Cortex of kidney (tissue), 1 donor: ENCODE measurements around the gene SH2D1B.

Source experiments
- DNase-seq: peaks from one replicate; lab custom pipeline; 2025; lab: John Stamatoyannopoulos, UW

The SH2D1B gene

DNA sequence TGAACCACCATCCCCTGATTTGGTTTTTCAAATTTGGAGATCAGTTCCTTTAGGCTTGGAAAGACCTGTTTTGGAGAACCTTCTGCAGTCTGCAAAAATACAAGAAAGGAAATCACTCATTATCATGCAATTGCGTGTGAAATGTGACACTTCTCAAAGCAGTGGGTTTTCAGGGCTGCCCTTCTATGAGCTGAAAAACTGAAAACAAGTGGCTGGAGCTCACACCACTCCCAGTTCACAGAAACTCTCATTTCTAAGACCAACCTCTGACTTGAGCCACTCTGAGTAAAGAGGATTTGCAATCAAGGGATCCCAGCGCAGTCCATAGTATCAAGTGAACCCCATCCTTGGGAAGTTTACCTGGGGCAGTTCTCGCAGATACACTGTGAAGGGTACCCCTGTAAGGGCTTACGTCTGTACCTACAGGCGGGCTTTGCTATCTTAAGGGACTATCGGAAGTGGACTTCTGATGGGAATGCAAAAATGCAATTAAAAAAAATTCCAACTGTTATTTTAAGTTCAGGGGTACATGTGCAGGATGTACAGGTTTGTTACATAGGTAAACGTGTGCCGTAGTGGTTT is 12.8 kb downstream of the SH2D1B start:
- no peak for DNase-seq

DNA sequence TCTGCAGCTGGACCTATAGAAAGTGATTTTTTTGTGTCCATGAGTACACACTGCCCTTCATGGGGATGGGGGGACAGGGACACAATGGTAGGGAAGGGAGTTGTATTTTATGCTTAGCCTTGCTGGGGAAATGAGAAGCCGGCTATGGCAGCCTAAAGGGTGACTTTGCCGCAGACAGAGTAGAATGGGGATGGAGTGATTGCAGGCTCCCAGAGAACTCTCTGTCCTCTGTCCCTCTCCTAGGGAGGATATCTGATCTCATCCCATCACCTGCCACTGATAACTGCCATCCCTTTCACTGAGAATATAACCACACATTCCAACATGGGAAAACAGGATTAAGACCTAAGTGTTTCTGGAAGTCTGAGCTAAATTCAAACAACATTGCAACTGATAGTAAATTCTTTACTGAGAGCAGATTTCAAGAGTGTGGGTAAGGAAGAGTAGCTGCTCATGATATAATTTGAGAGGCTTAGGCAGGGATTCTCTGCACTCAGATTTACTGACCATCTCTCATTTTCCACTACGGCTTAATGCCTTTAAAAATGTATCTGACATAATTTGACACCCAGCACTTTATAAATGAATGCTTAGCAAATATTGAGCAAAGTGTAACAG is 13.9 kb downstream of the SH2D1B start:
- DNase-seq: no peak

DNA sequence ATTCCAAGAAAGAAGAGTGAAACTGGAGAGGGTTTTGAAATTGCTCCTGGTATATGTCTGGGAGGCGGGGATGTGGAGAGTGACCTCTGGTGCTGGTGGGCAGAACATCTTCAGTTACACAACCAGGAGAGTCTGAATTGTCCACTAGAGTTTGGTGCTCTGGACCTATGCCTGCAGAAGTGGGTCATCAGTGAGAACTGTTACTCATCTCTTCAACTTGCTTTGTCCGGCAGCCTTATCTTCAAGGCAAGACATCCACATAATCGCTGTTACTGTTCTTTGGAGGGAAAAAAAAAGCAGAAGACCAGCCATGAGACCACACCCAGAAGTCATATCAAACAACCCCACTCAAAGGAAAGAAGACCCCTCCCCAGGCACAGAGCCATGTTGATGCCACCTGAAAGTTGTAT is 14.9 kb downstream of the SH2D1B start:
- DNase-seq: no peak

DNA sequence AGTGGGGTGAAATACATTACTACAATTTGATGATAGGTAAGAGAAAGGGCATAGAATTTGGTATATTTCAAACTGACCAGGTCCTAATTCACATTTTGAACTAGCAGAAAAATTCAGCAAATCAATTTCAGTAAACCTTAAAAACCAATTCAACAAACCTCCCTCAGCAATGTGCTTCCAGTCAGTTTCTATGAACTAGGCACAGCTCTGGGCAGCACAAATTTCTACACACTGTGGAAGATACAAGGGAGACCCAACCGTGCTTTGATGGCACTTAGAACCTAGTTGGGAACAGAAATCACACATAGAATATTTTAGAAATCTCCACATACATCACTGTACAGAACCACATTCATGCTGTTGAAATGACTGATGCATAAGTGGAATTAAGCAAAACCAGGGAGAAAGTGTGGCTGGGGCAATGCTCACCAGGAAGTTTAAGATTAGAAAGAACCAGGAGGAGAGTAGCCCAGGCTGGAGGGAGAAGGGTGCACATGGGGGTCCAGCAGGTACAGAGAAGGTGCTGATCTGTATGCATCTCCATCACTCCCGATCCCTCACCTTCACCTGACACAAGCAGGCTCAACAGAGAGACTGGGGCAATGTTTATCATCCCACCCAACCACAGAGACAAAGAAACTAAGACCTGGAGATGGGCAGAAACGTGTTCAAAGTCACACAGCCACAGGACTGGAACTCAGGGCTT is 15.6 kb downstream of the SH2D1B start:
- no peak for DNase-seq

DNA sequence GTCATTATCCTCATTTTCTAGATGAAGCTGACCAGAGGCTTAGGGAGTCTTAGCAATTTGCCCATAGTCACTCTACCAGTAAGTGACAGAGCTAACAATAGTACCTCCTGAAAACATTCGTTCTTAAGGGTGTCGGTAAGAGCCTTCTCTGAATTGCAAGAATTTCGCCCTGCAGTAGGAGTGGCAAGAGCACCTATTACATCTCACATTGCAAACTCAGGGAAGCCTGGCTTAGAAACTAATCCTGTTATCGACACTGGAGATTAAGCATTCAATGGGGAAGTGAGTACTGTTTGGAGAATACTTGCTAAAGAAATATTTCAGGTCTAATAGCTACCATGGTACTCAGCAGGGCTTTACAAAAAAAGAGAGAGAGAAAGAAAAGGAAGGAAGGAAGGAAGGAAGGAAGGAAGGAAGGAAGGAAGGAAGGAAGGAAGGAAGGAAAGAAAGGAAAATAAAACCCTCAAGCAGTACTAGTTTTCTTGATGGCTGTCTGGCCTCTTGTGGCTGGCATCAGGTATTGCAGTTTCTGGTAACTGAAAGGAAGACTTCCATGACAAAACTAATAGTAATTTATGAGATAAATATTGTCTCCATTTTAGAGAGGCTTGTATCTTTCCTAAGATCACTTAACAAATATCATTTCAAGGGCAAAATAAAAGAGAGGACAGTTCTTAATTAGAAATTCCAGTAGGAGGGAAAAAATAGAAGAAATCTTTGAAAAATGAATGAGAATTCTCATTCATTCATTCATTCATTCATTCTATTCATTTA is 20.0 kb downstream of the SH2D1B start:
- no peak for DNase-seq

DNA sequence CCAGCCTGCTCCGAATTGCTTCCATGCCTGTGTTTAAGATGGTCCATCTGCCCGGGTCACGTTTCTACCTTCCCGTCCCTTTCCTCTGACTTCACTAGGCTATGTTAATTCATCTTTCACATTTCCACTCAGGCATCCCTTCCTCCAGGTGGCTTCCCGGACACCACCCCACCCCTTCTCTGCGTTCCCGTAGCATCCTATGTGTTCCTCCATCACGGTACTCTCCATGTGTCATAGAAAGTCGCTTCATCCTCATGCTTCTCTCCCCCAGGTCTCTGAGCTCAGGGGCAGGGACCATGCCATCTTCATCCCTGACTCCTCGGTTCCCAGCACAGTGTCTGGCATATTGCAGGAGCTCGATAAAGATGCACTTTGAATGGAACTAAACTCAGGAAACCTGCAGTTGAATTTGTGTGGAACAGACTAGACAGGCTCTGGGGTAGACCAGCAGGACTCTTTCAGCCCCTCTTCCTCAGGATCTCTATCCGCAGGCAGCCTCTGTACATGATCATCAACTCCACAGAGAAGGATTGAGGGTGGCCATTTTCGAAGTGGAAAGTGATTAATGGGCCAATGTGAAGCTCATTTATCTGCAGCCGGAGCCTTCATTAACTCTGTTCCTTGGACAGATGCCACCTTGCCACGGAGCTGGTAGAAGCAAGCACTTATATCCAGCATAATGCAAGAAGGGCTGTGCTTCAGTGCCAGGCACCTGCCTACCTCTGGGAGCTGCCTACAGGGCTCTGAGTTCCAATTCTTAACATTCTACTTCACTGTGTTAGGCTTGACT is 21.3 kb downstream of the SH2D1B start:
- no peak for DNase-seq

DNA sequence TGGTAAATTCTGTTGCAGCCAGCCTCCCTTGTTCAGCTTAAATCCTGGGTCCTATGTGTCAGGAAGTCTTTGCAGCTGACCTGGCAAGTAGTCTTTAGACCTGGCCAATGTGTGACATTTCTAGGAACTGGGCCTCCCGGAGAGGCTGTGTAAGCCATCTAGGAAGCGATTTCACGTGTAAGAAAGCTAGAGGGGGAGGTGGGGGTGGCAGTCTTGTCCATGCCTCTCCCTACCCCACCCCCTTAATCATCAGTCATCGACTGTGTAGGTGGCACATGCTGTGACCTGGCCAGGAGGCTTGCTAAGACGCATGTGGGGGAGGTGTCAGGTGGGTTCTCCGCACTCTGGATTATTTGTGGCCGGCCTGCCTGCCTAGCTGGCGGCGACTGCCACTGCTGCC is 22.0 kb downstream of the SH2D1B start:
- no peak for DNase-seq

DNA sequence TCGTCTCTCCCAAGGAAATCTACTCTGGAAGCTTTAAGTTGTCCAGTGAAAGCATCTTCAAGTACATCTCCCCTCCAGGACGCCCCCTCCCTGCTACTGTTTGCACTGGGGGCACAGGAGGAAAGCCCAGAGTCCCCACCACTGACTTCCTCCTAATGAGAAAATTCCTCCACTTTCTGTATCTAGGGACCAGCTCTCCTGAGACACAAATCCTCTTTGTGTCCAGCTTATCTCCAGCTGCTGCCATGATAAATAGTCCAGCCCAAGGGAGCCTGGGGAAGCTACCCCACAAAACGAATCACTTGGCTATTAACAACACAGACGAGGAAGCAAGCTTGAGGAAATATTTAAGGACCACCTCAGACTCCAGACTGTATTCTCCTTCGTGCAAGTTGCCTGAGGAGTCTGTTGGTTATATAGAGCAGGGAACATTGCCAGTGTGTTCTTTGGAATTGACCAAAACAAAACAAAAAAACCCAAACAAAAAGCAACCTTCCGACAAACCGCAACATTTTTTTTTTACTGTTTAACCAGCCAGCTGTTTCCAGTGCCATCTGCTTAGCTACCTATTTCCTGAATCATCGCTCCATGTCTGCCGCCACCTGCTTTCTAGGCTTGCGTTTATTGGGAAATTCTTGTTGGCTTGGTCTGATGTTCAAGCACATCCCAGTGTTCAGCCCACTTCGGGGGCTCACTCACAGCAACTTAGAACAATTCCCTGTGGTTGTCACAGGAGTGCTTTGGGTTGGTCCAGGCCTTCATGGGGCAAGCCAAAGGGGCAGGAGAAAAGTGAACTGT is 22.7 kb downstream of the SH2D1B start:
- no peak for DNase-seq

DNA sequence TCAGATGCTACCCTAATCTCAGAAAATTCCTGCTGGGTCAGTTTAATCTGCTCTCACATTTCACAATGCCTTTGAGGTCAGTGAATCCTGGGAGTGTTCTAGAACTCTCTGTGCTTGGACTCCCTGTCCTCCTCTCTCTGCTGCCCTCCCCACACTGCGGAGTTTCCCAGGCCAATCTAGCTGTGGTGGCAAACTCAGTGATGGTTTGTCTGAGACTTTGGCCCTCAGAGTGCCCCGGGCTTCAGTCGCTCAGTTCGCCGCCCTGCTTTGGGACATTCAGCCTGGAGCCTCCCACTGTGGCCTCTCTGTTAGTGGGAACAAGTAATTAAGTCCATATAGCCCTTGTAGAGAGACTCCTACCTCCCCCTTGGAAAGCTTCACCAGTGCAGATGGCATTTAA is 23.3 kb downstream of the SH2D1B start:
- DNase-seq: no peak

DNA sequence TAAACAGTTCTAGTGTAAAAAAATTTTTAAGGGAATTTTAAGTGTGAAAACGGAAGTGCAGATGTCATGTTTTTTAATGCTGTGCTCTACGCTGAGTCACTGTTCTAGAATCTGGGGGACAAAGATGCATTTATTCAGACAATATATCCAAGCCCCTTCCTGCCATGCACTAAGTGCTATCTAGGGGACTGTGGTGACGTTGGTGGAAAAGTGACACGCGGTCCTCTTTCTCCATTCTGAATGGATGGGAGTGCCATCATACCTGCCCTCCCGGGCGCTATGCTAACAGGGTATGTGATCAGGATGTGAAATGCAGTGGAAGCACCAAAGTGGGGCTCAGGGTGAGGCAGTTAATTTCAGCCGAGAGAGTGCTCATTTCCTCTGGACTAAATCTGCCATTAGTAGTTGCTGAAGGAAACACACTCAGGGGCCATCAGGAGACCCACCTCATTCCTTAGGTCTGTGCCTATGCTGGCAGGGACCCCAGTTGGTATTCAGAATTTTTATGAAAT is 23.8 kb downstream of the SH2D1B start:
- no peak for DNase-seq

DNA sequence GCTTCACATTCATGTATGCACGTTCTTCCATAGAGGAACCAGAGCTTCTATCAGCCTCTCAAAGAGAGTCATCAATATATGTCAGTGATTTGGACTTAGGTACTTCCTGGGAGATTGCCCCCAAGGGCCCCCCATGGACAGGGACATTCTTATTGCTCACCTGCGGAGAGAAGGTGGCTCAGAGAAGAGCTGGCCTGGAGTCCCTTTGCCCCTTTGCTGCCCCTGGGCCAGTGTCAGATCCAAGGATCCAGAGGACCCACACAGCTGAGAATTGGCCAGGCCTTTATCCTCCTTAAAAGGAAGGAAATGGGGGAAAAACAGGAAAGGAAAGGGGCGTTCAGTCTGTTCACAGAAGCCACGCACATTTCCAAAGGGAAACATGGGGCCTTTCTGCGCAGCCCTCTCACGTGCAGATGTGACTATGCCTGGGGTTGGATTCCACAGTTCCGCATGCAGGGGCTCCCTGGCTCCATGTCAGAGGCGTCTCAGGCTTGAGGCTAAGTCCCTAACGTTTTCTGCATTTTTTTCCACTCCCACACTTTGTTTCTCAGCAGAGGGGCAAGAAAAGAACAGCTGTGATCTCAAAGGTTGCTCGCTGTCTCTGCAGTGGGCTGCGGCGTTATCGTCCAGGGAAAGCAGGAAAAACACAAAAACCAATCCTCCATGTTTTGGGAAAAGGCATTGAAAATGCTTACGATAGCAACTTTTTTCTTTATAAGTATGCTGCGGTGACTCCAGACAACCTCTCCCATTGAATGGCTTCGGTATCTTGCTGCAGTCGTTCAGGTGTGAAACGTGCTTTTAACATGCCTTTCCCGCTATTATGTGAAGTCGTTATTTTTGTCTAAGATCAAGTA is 24.5 kb downstream of the SH2D1B start:
- no peak for DNase-seq

DNA sequence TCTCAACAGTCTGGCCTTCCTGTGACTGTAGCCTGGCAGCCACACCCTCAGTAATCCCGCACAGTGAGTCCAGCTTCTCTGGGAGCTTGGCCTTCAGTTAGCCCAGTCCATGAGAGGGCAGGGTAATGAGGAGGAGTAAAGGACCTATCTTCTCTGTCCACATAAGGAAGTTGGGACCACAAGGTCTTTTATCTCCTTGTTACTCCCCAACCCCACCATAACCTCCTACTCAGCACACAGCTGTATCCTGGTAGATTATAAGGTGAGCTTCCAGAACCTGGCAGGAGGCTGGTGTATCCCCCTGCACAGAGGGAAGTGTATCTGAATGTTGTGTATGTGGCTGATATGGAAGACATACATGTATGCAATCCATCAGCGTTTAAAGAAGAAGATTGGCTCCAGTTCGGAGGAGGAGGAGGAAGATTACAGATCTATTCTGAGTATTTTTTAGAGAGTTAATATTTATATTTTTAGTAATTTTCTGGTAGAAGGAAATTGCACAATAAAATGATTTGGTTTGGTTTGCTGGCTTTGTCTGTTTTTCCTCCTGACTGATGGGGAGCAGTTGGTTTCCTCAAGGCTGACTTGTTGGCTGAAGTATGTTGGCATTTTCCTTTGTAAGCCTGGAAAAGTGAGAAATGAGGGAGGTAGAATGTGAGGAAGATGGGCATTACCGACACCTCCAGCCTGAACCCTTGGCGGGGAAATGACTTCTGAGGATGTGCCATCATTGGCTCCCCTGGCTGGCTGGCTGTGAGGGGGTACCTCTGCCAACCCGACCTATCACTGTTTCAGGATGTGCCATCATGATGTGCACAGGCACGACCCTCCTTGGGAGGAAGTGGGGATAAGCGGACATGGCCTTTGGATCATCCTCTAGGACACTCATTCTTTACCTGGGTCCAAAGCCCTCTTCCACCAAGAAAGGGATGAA is 25.4 kb downstream of the SH2D1B start:
- no peak for DNase-seq

DNA sequence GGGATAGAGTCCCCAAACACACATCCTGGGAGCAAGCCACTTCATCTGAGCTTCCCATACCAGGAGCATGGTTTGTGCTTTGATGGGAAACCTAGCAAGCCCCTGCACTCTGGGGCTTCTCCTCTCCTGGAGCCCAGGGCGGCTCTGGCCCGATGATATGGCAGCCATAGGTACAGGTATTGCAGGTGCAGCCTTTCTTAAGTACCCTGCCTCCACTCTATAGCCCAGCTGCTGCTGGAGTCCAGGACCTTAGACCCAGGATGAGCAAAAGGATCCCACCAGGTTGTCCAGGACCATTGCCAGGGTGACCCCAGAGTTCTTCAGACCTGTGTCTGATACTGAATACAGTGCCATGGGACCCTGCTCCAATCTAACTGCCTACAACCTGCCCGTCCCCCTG is 26.2 kb downstream of the SH2D1B start:
- DNase-seq: no peak

DNA sequence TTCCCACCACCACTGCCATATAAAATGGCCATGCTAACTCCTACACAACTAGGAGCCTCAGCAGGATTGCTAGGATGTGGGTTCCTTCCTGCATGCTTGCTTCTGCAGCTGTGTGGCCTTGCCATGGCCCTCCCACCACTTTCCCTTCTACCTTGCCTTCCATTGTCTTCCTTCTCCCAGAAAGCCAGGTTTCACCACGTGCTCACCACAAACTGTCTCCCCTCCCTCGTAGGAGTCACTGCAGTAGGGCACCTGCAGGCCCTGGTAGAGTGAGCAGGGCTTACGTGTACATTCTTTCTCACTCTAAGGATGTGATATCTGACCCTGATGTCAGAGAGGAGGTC is 26.7 kb downstream of the SH2D1B start:
- no peak for DNase-seq

DNA sequence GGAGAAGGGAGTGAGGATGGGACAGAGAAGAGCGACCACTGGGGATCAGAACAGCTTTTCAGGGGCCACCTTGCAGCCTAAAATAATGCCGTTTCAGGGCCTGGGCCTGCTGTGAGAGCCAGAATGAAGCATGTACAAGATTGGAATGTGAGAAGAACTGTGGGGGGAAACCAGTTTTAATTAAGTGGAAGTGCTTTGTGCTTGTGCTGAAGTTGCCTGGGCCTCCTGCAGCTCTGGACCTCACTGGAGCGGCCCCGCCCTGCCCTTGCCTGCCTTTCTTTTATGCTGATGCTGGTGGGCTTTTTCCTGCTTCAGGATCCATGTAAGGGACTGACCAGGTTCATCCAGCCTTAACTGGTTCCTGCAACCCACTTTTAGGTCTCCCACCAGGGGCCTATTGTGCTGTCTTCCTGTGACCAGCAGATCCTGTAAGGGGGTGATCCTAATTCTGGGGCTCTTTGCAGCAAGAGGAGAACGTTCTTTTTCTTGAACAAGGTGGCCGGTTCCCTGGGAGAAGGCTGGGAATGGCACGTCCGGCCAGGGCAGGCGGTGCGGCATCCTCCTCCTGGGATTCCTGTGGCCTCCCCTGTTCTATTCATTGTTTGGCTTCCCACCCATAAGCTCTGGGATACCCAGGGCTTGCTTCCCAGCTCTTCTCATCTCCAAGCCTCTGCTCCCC is 27.2 kb downstream of the SH2D1B start:
- DNase-seq: no peak

DNA sequence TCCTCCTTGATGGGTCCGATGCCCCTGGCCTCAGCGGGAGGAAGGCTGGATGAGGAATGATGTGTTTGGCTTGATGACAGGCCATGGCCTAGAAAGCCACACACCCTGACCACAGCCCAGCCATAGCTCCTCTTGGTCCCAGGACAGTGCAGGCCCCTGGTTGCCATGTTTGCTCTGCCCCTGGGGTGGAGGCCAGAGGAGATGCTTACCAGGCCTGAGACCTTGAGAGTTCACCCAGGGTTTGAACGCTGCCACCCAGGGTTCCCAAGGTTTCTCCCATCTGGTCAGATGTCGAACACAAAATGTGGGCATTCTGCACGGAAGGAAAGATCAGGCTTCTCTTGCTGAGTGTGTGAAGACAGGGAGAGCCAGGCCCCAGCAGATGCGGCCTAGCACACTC is 27.8 kb downstream of the SH2D1B start:
- no peak for DNase-seq

DNA sequence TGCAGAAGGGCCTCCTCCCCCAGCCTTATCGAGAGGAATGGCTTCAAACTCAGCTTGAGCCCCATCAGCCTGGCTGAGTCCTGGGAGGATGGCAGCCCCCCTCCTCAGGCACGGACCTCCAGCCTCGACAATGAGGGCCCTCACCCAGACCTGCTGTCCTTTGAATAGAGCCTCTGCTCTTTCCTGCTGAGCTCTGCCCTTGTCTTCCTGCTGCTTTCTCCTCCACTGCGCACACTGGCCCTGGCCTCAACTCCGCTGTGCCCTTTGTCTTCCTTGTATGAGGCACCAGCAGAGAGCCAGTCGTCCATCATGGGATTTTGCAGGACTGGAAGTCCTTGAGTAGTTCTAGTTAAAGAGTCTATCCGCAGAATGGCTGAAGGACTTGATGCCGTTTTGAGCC is 28.4 kb downstream of the SH2D1B start:
- no peak for DNase-seq

DNA sequence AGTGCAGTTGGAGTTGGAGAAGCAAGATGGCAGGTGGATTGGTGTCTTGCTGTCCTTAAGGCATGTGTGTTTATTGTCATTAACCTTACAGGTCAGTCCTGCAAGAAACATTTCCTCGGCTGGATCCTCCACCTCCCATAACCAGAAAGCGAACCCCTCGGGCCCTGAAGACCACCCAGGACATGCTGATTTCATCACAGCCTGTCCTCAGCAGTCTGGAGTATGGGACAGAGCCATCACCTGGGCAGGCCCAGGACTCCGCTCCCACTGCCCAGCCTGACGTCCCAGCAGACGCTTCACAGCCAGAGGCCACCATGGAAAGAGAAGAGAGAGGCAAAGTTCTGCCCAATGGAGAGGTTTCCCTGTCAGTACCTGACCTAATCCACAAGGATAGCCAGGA is 28.8 kb downstream of the SH2D1B start:
- no peak for DNase-seq
